ENCODE measurements around the gene NGEF. TPM values are rescaled to one million over a fixed set of nuclear protein-coding genes. Genes with fewer than 3 reads are reported as not detected.

NGEF gene
- total RNA-seq, 1 donor from 2014 or later: 4.3 TPM

- Histone ChIP-seq H3K9ac (no peak overlapping the region), H3K4me1 (peaks cover 1% of the 10 kb centered on the region), H4K20me1 (ENCODE audit: low read depth) (no peaks in the 10 kb centered on the region), H3K36me3 (no peaks in the 10 kb centered on the region), H3K4me2 (no peak overlapping the region), H3K79me2 (ENCODE audit: low read depth) (no peaks in the 10 kb centered on the region), H3K27ac (no peak overlapping the region), H3K4me3 (no peak overlapping the region), H3K9me3 (ENCODE audit: low read depth) (no peaks in the 10 kb centered on the region), H3K27me3 (no peaks in the 10 kb centered on the region), H3F3A (ENCODE audit: low read depth) (no peaks in the 10 kb centered on the region), H2AFZ (replicated peaks) (no peak overlapping the region)
- H3K27me3 Mint-ChIP-seq (ENCODE audit: insufficient read depth, low read depth): peaks cover 13% of the 10 kb centered on the region
- TF ChIP-seq EZH2 (IDR thresholded peaks at IDR 0.05) (no peak), EZH2phosphoT487 (IDR thresholded peaks at IDR 0.05) (no peak), CTCF (IDR thresholded peaks at IDR 0.05) (no peak)
- no peak overlapping the region for H3K4me3 Mint-ChIP-seq
- peaks cover 3% of the 10 kb centered on the region for H3K4me1 Mint-ChIP-seq
- peaks cover 2% of the 10 kb centered on the region for H3K36me3 Mint-ChIP-seq
- DNase-seq (ENCODE audit: low spot score): no peak
- H3K27ac Mint-ChIP-seq: no peak overlapping the region
- no peaks in the 10 kb centered on the region for H3K9me3 Mint-ChIP-seq
Measured at GRCh38 chr2:232885264-232885961, 127.6 kb downstream of the NGEF start.

- Mint-ChIP-seq H3K4me1 (no peaks in the 10 kb centered on the region), H3K27me3 (ENCODE audit: insufficient read depth, low read depth) (peaks cover 15% of the 10 kb centered on the region), H3K4me3 (no peak overlapping the region), H3K9me3 (no peaks in the 10 kb centered on the region), H3K27ac (peak overlapping the region; percentile 87), H3K36me3 (peaks cover 2% of the 10 kb centered on the region)
- H3K4me3 ChIP-seq: no peak overlapping the region
- no peak for TF ChIP-seq CTCF (IDR thresholded peaks at IDR 0.05)
- TF ChIP-seq EZH2 (IDR thresholded peaks at IDR 0.05): no peak
- no peak for TF ChIP-seq EZH2phosphoT487 (IDR thresholded peaks at IDR 0.05)
- no peaks in the 10 kb centered on the region for H3K79me2 ChIP-seq (ENCODE audit: low read depth)
- no peak for DNase-seq (ENCODE audit: low spot score)
- H3K27me3 ChIP-seq: no peaks in the 10 kb centered on the region
- no peak overlapping the region for H2AFZ ChIP-seq (replicated peaks)
- H3F3A ChIP-seq (ENCODE audit: low read depth): no peaks in the 10 kb centered on the region
- no peaks in the 10 kb centered on the region for H3K4me1 ChIP-seq
- no peak overlapping the region for H3K9ac ChIP-seq
- H3K27ac ChIP-seq: no peak overlapping the region
- no peaks in the 10 kb centered on the region for H4K20me1 ChIP-seq (ENCODE audit: low read depth)
- no peak overlapping the region for H3K4me2 ChIP-seq
- no peaks in the 10 kb centered on the region for H3K9me3 ChIP-seq (ENCODE audit: low read depth)
- no peaks in the 10 kb centered on the region for H3K36me3 ChIP-seq
Measured at GRCh38 chr2:232884549-232885263, 128.3 kb downstream of the NGEF start.

GRCh38 chr2:232884001-232884421 lies 129.0 kb downstream of the NGEF start:
- H3K4me3 Mint-ChIP-seq: no peak overlapping the region
- no peak for DNase-seq (ENCODE audit: low spot score)

More at GRCh38 chr2:232884001-232884421, 129.0 kb downstream of the NGEF start:
- H2AFZ ChIP-seq (replicated peaks): no peak overlapping the region
- H3K79me2 ChIP-seq (ENCODE audit: low read depth): no peaks in the 10 kb centered on the region
- no peak overlapping the region for H3K9ac ChIP-seq
- H3F3A ChIP-seq (ENCODE audit: low read depth): no peaks in the 10 kb centered on the region
- Mint-ChIP-seq H3K36me3 (peaks cover 2% of the 10 kb centered on the region), H3K4me1 (no peaks in the 10 kb centered on the region), H3K9me3 (no peaks in the 10 kb centered on the region), H3K27ac (peak overlapping the region; percentile 87), H3K27me3 (ENCODE audit: insufficient read depth, low read depth) (peaks cover 9% of the 10 kb centered on the region)
- no peak for TF ChIP-seq EZH2 (IDR thresholded peaks at IDR 0.05)
- no peak for TF ChIP-seq CTCF (IDR thresholded peaks at IDR 0.05)
- H3K27ac ChIP-seq: no peak overlapping the region
- H4K20me1 ChIP-seq (ENCODE audit: low read depth): no peaks in the 10 kb centered on the region
- no peaks in the 10 kb centered on the region for H3K4me1 ChIP-seq
- no peaks in the 10 kb centered on the region for H3K9me3 ChIP-seq (ENCODE audit: low read depth)
- H3K4me3 ChIP-seq: no peak overlapping the region
- no peaks in the 10 kb centered on the region for H3K36me3 ChIP-seq
- H3K4me2 ChIP-seq: no peak overlapping the region
- H3K27me3 ChIP-seq: peaks cover under 1% of the 10 kb centered on the region

Data from neural progenitor cell (in vitro differentiated cells).